Ishikawa (cell line): ENCODE results near the gene FAM32A.

Experiments used
- CEBPB ChIP-seq: IDR thresholded peaks from 2 replicates; pipeline ENCODE4 v1.6.1; 2012
- CREB1 ChIP-seq: IDR thresholded peaks from 2 replicates; pipeline ENCODE4 v1.6.1; 2012; ENCODE audit warnings: low read depth
- EGR1 ChIP-seq: IDR thresholded peaks from 2 replicates; pipeline ENCODE4 v1.6.1; 2012
- EP300 ChIP-seq: IDR thresholded peaks from 2 replicates; pipeline ENCODE4 v1.6.1; 2012; ENCODE audit warnings: borderline replicate concordance
- FOXM1 ChIP-seq: IDR thresholded peaks from 2 replicates; pipeline ENCODE4 v1.6.1; 2012; ENCODE audit warnings: low read depth, borderline replicate concordance
- NFIC ChIP-seq: IDR thresholded peaks from 2 replicates; pipeline ENCODE4 v1.6.1; 2012
- RAD21 ChIP-seq: IDR thresholded peaks from 2 replicates; pipeline ENCODE4 v1.6.1; 2012; ENCODE audit warnings: low read depth
- TAF1 ChIP-seq: IDR thresholded peaks from 2 replicates; pipeline ENCODE4 v1.6.1; 2012; ENCODE audit warnings: low read depth, mild to moderate bottlenecking
- TCF12 ChIP-seq: IDR thresholded peaks from 2 replicates; pipeline ENCODE4 v1.6.1; 2012; ENCODE audit warnings: low read depth
- TEAD4 ChIP-seq: IDR thresholded peaks from 2 replicates; pipeline ENCODE4 v1.6.1; 2012
- YY1 ChIP-seq: IDR thresholded peaks from 2 replicates; pipeline ENCODE4 v1.6.1; 2012; ENCODE audit warnings: low read depth
- ZBTB7A ChIP-seq: IDR thresholded peaks from 2 replicates; pipeline ENCODE4 v1.6.1; 2012; ENCODE audit warnings: low read depth
- TF ChIP-seq, protein P1 (sequence below): IDR thresholded peaks from 2 replicates; pipeline ENCODE4 v1.6.1; 2012
- TF ChIP-seq, protein P2 (sequence below): IDR thresholded peaks from 2 replicates; pipeline ENCODE4 v1.6.1; 2012; ENCODE audit warnings: low read depth, mild to moderate bottlenecking
- TF ChIP-seq, protein P3 (sequence below): IDR thresholded peaks from 2 replicates; pipeline ENCODE4 v1.6.1; 2012

The FAM32A gene

DNA sequence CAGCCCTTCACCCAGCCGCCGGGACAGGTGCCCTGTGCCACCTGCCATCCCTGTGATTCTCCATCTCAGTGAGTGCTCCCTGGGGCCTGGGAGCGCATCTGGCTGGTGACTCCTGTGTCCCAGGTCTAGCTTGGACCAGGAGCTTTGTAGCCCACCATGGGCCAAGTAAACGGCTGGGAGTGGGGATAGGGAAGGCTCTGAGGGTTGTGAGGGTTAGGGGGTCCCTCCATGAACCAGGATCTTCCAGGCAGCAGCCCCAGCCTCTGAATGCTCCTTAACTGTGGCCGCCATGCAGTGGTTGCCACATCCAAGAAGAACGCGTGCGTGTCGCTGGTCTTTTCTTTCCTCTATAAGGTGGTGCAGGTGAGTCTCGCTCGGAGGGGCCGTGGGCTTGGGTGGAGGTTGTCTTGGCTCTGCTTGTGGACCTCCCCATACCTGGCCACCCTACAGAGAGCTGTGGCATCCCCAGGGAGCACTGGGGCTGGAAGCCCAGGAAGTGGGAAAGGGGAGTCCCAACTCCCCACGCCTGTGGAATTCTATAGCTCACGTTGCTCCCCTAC lies 20.9 kb downstream of the FAM32A start:
- TF ChIP-seq NFIC (no peak), ZBTB7A (no peak), EGR1 (no peak), RAD21 (no peak), YY1 (no peak)
- TF ChIP-seq, protein P1, sequence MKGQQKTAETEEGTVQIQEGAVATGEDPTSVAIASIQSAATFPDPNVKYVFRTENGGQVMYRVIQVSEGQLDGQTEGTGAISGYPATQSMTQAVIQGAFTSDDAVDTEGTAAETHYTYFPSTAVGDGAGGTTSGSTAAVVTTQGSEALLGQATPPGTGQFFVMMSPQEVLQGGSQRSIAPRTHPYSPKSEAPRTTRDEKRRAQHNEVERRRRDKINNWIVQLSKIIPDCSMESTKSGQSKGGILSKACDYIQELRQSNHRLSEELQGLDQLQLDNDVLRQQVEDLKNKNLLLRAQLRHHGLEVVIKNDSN: no peak

DNA sequence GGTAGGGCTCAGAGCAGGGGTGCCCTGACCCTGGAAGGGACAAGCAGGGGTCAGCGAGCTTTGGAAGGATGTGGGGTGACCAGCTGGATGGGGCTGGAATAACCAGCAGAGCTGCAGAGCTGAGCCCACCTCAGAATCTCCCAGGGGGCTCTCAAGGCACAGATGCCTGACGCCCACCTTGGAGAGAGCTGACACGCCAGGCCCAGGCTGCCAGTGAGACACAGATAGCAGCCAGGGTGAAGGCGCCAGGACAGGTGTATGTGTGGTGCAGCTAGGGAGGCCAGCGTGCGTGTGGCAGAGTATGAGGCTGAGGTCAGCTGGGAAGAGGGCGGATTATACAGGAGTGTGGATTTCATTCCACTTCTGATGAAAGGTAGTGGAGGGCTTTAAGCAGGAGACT lies 21.4 kb downstream of the FAM32A start:
- TF ChIP-seq, protein P2, sequence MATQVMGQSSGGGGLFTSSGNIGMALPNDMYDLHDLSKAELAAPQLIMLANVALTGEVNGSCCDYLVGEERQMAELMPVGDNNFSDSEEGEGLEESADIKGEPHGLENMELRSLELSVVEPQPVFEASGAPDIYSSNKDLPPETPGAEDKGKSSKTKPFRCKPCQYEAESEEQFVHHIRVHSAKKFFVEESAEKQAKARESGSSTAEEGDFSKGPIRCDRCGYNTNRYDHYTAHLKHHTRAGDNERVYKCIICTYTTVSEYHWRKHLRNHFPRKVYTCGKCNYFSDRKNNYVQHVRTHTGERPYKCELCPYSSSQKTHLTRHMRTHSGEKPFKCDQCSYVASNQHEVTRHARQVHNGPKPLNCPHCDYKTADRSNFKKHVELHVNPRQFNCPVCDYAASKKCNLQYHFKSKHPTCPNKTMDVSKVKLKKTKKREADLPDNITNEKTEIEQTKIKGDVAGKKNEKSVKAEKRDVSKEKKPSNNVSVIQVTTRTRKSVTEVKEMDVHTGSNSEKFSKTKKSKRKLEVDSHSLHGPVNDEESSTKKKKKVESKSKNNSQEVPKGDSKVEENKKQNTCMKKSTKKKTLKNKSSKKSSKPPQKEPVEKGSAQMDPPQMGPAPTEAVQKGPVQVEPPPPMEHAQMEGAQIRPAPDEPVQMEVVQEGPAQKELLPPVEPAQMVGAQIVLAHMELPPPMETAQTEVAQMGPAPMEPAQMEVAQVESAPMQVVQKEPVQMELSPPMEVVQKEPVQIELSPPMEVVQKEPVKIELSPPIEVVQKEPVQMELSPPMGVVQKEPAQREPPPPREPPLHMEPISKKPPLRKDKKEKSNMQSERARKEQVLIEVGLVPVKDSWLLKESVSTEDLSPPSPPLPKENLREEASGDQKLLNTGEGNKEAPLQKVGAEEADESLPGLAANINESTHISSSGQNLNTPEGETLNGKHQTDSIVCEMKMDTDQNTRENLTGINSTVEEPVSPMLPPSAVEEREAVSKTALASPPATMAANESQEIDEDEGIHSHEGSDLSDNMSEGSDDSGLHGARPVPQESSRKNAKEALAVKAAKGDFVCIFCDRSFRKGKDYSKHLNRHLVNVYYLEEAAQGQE: no peak
- TF ChIP-seq TEAD4 (no peak), FOXM1 (no peak), TCF12 (no peak), RAD21 (no peak), YY1 (no peak), ZBTB7A (no peak), CREB1 (no peak), EGR1 (no peak), EP300 (no peak), CEBPB (no peak), TAF1 (no peak), NFIC (no peak)
- TF ChIP-seq, protein P3, sequence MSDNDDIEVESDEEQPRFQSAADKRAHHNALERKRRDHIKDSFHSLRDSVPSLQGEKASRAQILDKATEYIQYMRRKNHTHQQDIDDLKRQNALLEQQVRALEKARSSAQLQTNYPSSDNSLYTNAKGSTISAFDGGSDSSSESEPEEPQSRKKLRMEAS: no peak
- TF ChIP-seq, protein P1: no peak

DNA sequence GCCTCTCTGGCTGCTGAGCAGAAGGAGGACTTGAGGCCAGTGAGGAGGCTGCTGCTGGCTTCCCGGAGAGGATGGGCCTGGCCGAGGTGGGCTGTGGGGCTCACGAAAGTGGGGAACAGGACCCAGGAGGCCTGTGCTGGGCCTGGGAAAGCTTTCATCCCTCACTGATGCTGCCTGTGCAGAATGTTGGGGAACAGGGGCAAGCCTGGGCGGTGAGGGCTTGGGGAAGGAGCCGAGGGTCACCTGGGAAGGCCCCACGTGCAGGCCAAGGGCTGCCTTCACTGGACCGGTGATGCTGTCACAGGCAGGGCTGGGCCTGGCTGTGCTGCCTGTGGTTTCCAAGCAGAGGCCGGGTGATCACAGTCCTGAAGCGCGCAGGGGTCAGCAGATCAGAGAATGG lies 21.9 kb downstream of the FAM32A start:
- TF ChIP-seq RAD21: no peak
- TF ChIP-seq NFIC: no peak

DNA sequence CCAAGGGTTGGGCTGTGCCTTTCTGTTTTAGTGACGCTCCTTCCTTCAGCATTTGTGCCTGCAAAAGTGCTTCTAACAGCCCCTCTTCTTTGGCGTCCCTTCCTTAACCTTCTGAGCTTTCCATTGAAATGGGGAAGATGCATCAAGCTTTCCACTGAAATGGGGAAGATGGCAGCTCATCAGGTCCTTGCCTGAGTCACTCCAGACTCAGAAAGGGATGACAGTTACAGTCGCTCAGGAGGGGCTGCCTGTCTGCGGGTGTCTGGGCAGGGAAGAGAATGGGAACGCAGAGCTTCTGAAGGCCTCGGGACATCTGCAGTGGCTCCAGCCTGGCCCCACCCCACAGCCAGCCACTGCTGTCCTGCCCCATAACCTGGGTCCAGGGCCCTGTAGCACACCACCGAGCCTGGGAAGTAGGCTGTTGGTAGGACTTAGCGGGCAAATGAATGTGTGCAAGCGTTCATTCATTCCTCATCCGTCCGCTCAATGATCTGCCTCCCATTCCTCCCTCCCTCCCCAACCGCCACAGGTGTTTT lies 22.3 kb downstream of the FAM32A start:
- TF ChIP-seq TCF12 (no peak), RAD21 (no peak), EP300 (no peak), FOXM1 (no peak), TAF1 (no peak), ZBTB7A (no peak)
- TF ChIP-seq, protein P2: no peak

DNA sequence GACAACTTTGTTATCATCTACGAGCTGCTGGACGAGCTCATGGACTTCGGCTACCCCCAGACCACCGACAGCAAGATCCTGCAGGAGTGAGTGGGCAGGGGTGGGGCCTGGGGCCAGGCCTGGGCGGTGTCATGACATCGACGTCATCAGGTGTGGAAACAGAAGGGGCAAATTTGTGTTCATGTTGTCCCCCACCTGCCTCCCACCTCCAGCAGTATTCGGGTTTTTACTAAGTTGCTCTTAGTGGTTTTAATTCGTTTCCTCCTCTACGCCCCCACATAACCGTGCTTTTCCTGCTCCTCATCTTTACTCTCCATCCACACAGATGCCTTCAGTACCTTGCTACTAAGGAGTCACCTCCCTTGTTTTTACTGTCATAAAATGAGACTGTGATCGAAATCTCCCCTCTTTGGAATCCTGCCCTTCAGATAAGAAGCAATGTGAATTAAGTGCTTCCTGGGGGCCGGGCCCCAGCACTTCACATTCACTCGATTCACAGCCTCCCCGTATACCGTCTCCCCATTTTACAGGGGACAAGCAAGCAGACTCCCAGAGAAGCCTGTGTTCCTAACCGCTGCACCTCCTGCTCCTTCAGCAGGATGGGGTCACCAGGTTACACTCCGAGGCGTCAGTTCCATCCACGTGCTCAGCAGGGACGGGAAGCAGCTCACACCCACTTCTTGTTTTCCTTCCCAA lies 23.0 kb downstream of the FAM32A start:
- TF ChIP-seq CEBPB (no peak), NFIC (no peak), TEAD4 (no peak), TCF12 (no peak), EP300 (no peak), TAF1 (no peak), ZBTB7A (no peak), FOXM1 (no peak), RAD21 (no peak), EGR1 (no peak), YY1 (no peak), CREB1 (no peak)
- TF ChIP-seq, protein P3: no peak
- TF ChIP-seq, protein P1: no peak
- TF ChIP-seq, protein P2: no peak
